IMR-90 (cell line): ENCODE measurements around the gene SLC39A5. TPM values are rescaled to one million over a fixed set of nuclear protein-coding genes. Genes with fewer than 3 reads are reported as not detected.
A peak's percentile ranks its signal among the peaks of the same experiment; 100 is the strongest.

Source experiments
- ATAC-seq: fragments of 200-7000 bp; cut with Tn5 transposase; 2 replicates; pipeline ENCODE4 v1.9.1; 2020; ENCODE audit warnings: low read depth, mild to moderate bottlenecking, moderate library complexity
- BruUV-seq: library from RNA; stranded (reverse); fragments of 400-500 nt; replicated peaks from 2 replicates; lab custom pipeline; 2021; lab: Mats Ljungman, UMichigan
- CTCF ChIA-PET: fragments of 300-600 bp; formaldehyde crosslinking; extraction: SDS; loops from one replicate; lab custom pipeline; 2021; ENCODE audit warnings: antibody characterized with exemption; lab: Yijun Ruan, JAX
- POLR2A ChIA-PET: fragments of 300-600 bp; sonication (Branson Sonifier 250); formaldehyde crosslinking; loops from one replicate; lab custom pipeline; 2022; ENCODE audit warnings: antibody characterized with exemption; ENCODE audit not compliant: unreplicated experiment; lab: Charles Lee
- DNase-seq: peaks from one replicate; pipeline ENCODE4 v3.0.0; 2013
- H2AFZ ChIP-seq: replicated peaks from 2 replicates; pipeline ENCODE3; 2013; ENCODE audit warnings: low read length, mild to moderate bottlenecking; ENCODE audit not compliant: poor library complexity
- H2AK5ac ChIP-seq: 2 replicates; pipeline ENCODE4 v1.6.1; 2013; ENCODE audit warnings: low read depth, low read length, inconsistent platforms
- H2AK9ac ChIP-seq: replicated peaks from 2 replicates; pipeline ENCODE3; 2013; ENCODE audit warnings: mild to moderate bottlenecking, low read depth, low read length, moderate library complexity; ENCODE audit not compliant: poor library complexity
- H2BK120ac ChIP-seq: 2 replicates; pipeline ENCODE4 v1.6.1; 2013; ENCODE audit warnings: low read depth, low read length, inconsistent platforms
- H2BK15ac ChIP-seq: 3 replicates; pipeline ENCODE4 v1.6.1; 2013; ENCODE audit warnings: low read depth, low read length, inconsistent platforms
- H2BK20ac ChIP-seq: 2 replicates; pipeline ENCODE4 v1.6.1; 2013; ENCODE audit warnings: low read depth, mild to moderate bottlenecking, inconsistent platforms, low read length, moderate library complexity
- H2BK5ac ChIP-seq: 2 replicates; pipeline ENCODE4 v1.6.1; 2013; ENCODE audit warnings: mild to moderate bottlenecking, low read depth, low read length, inconsistent platforms; ENCODE audit not compliant: poor library complexity, severe bottlenecking
- H3K14ac ChIP-seq: replicated peaks from 2 replicates; pipeline ENCODE4 v1.6.1; 2013; ENCODE audit warnings: low read depth, low read length, inconsistent platforms
- H3K18ac ChIP-seq: 2 replicates; pipeline ENCODE4 v1.6.1; 2013; ENCODE audit warnings: low read depth, low read length, control low read depth
- H3K23ac ChIP-seq: 2 replicates; pipeline ENCODE4 v1.6.1; 2013; ENCODE audit warnings: low read depth, low read length, inconsistent platforms
- H3K27ac ChIP-seq: 2 replicates; pipeline ENCODE4 v1.5.1; 2013; ENCODE audit warnings: mild to moderate bottlenecking, control low read depth, low read length; ENCODE audit not compliant: insufficient read depth
- H3K27me3 ChIP-seq: 2 replicates; pipeline ENCODE4 v1.6.1; 2013; ENCODE audit warnings: low read length; ENCODE audit not compliant: control insufficient read depth, insufficient read depth
- H3K36me3 ChIP-seq: 2 replicates; pipeline ENCODE4 v1.6.1; 2013; ENCODE audit warnings: low read length, mixed read lengths; ENCODE audit not compliant: control insufficient read depth, insufficient read depth
- H3K4ac ChIP-seq: 2 replicates; pipeline ENCODE4 v1.6.1; 2013; ENCODE audit warnings: low read depth, low read length, inconsistent platforms
- H3K4me1 ChIP-seq: 2 replicates; pipeline ENCODE4 v1.6.1; 2013; ENCODE audit warnings: low read length, mixed read lengths; ENCODE audit not compliant: control insufficient read depth, insufficient read depth
- H3K4me2 ChIP-seq: 2 replicates; pipeline ENCODE4 v1.6.1; 2013; ENCODE audit warnings: low read depth, mild to moderate bottlenecking, control low read depth, low read length, moderate library complexity
- H3K4me3 ChIP-seq: 2 replicates; pipeline ENCODE4 v1.5.1; 2013; ENCODE audit warnings: low read depth, mild to moderate bottlenecking, control low read depth, low read length, moderate library complexity; ENCODE audit not compliant: insufficient read depth
- H3K56ac ChIP-seq: 2 replicates; pipeline ENCODE4 v1.6.1; 2013; ENCODE audit warnings: low read length, inconsistent platforms; ENCODE audit not compliant: insufficient read depth; ENCODE audit errors: extremely low read depth
- H3K79me1 ChIP-seq, 2 experiments: 2 replicates each; pipeline ENCODE4 v1.6.1; 2013; ENCODE audit warnings: low read length in 2 of 2, inconsistent platforms in 1 of 2, low read depth in 1 of 2
- H3K9ac ChIP-seq: 2 replicates; pipeline ENCODE4 v1.6.1; 2013; ENCODE audit warnings: low read depth, low read length, control low read depth
- H3K9me1 ChIP-seq: 2 replicates; pipeline ENCODE4 v1.6.1; 2013; ENCODE audit warnings: low read length, inconsistent platforms; ENCODE audit not compliant: insufficient read depth
- H3K9me3 ChIP-seq: 2 replicates; pipeline ENCODE4 v1.6.1; 2013; ENCODE audit warnings: low read length; ENCODE audit not compliant: control insufficient read depth, insufficient read depth
- H4K20me1 ChIP-seq: 2 replicates; pipeline ENCODE4 v1.6.1; 2013; ENCODE audit warnings: low read length, inconsistent platforms; ENCODE audit not compliant: insufficient read depth
- H4K5ac ChIP-seq: 2 replicates; pipeline ENCODE4 v1.6.1; 2013; ENCODE audit warnings: mild to moderate bottlenecking, low read depth, low read length, control low read depth
- H4K8ac ChIP-seq, 2 experiments: 2 replicates each; pipeline ENCODE4 v1.6.1; 2013; ENCODE audit warnings: low read depth in 2 of 2, low read length in 2 of 2, control low read depth in 1 of 2, inconsistent platforms in 1 of 2
- H4K91ac ChIP-seq: 2 replicates; pipeline ENCODE4 v1.6.1; 2013; ENCODE audit warnings: low read depth, low read length, inconsistent platforms; ENCODE audit not compliant: insufficient read depth
- BHLHE40 ChIP-seq: fragments of 150-350 bp; IDR thresholded peaks from 2 replicates; pipeline ENCODE4 v1.6.1; 2016; ENCODE audit warnings: mild to moderate bottlenecking, low read depth, low read length
- CHD1 ChIP-seq: IDR thresholded peaks from 2 replicates; pipeline ENCODE4 v1.6.1; 2012; ENCODE audit warnings: low read depth, low read length, improper control_type of control experiment
- MAFK ChIP-seq: IDR thresholded peaks from 2 replicates; pipeline ENCODE4 v1.6.1; 2012; ENCODE audit warnings: low read depth, low read length, improper control_type of control experiment
- MXI1 ChIP-seq: IDR thresholded peaks from 2 replicates; pipeline ENCODE4 v1.6.1; 2012; ENCODE audit warnings: low read depth, mild to moderate bottlenecking, low read length, moderate library complexity, borderline replicate concordance
- POLR2A ChIP-seq: IDR thresholded peaks from 2 replicates; pipeline ENCODE4 v1.6.1; 2012; ENCODE audit warnings: mild to moderate bottlenecking, low read depth, low read length
- RFX5 ChIP-seq: IDR thresholded peaks from 2 replicates; pipeline ENCODE4 v1.8.0; 2012; ENCODE audit warnings: low read depth, mild to moderate bottlenecking, low read length, moderate library complexity
- SMC3 ChIP-seq: fragments of 150-350 bp; IDR thresholded peaks from 2 replicates; pipeline ENCODE4 v1.6.1; 2016; ENCODE audit warnings: low read depth, mild to moderate bottlenecking, antibody characterized with exemption, low read length, moderate library complexity
- WGBS, 2 experiments: methylation state at CpG; one replicate each; pipeline versions ENCODE4 v1.1.5 to v1.1.7; 2013; ENCODE audit warnings: missing lambda C conversion rate in 2 of 2; ENCODE audit not compliant: insufficient read length in 1 of 2; ENCODE audit errors: extremely low coverage in 2 of 2; 5-methylcytosine and 5-hydroxymethylcytosine counted together
- dilution Hi-C: fragments of 300-500 bp; cut with HindIII; formaldehyde crosslinking; loops from one replicate; pipeline ENCODE4 v1.14.3; 2018; ENCODE audit warnings: low sequenced_read_pairs; ENCODE audit not compliant: unreplicated experiment
- in situ Hi-C: fragments of 300-500 bp; cut with MboI; formaldehyde crosslinking; loops from 3 replicates; pipeline ENCODE4 v1.14.3; 2019; ENCODE audit warnings: low sequenced_read_pairs, inconsistent platforms, mixed read lengths
- intact Hi-C: fragments of 100-400 bp; cut with micrococcal nuclease; formaldehyde crosslinking; loops from 2 replicates; pipeline ENCODE4 v1.10.0; 2022
- polyA plus RNA-seq, 3 experiments: library from polyadenylated mRNA; depleted of rRNA; stranded (reverse); fragments of >200 nt; gene quantifications; 2 replicates each; pipeline ENCODE4 v1.2.3, GENCODE V29; 2012; ENCODE audit warnings: low replicate concordance in 1 of 3
- total RNA-seq: library from RNA; depleted of rRNA; stranded (reverse); fragments of >200 nt; gene quantifications from 2 replicates; pipeline ENCODE4 v1.2.3, GENCODE V29; 2012
- TF ChIP-seq, protein P1 (sequence below): fragments of 150-350 bp; IDR thresholded peaks from 2 replicates; pipeline ENCODE4 v1.6.1; 2016; ENCODE audit warnings: low read depth, mild to moderate bottlenecking, low read length, moderate library complexity, borderline replicate concordance
- TF ChIP-seq, protein P2 (sequence below): conservative IDR thresholded peaks from 2 replicates; pipeline ENCODE4 v1.5.1; 2012; ENCODE audit warnings: mild to moderate bottlenecking, low read depth, low read length, improper control_type of control experiment

The SLC39A5 gene
- total and polyA plus RNA-seq, 2 of the 4 experiments (the other 2 are of a cell fraction) = not detected

DNA sequence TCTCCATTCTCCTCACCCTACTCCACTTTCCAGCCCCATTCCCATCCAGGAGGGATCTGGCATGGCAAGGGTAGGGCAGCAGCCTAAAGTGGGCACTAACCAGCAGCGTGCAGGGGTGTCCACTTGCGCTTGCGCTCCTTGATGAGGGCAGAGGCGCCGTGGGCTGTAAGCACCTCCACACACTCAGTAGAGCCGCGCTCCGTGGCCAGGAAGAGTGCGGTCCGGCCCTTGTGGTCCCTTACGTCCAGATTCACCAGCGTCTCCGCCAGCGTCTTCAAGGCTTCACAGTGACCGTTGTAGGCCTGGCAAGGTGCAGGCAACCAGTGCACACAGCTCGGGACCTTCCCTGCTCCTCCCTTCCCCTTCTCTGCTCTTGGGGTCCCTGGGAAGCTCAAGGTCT lies 18.1 kb downstream of the SLC39A5 start:
- no peak overlapping the region for H3K18ac ChIP-seq
- H3K9me3 ChIP-seq = no peaks in the 10 kb centered on the region
- peak overlapping the region; percentile 16 for H2AK9ac ChIP-seq
- H3K4me2 ChIP-seq = no peak overlapping the region
- H3K14ac ChIP-seq = no peak overlapping the region
- dilution Hi-C loops = no loop called here
- H4K20me1 ChIP-seq = peaks cover 28% of the 10 kb centered on the region
- WGBS, 2 experiments = 97% methylated on average over 5 of the region's 16 CpGs; no CpG with 5 or more reads in 1 of the 2 experiments
- H3K9ac ChIP-seq = no peak overlapping the region
- peaks cover 7% of the 10 kb centered on the region for H3K4me1 ChIP-seq
- CTCF ChIA-PET = no interaction called here
- no TSS peak for BruUV-seq
- H2BK20ac ChIP-seq = no peak overlapping the region
- H2AFZ ChIP-seq = no peak overlapping the region
- H3K27me3 ChIP-seq = no peaks in the 10 kb centered on the region
- no peak overlapping the region for H4K5ac ChIP-seq
- POLR2A ChIA-PET = no interaction called here
- DNase-seq = no peak
- intact Hi-C loops = no loop called here
- H3K27ac ChIP-seq = no peak overlapping the region
- no peak overlapping the region for H2BK5ac ChIP-seq
- H4K91ac ChIP-seq = no peak overlapping the region
- peaks cover 9% of the 10 kb centered on the region; the same call in 1 of the 2 replicates for H3K9me1 ChIP-seq
- peaks cover 76% of the 10 kb centered on the region for H3K36me3 ChIP-seq
- no peak overlapping the region for H2BK120ac ChIP-seq
- no peak overlapping the region for H4K8ac ChIP-seq
- H3K4me3 ChIP-seq = no peak overlapping the region
- H3K56ac ChIP-seq = no peak overlapping the region
- H2AK5ac ChIP-seq = no peak overlapping the region
- no peak overlapping the region for H3K4ac ChIP-seq
- H3K23ac ChIP-seq = no peak overlapping the region
- H2BK15ac ChIP-seq = no peak overlapping the region
- H3K79me1 ChIP-seq = peaks cover 21 to 61% of the 10 kb centered on the region in 2 experiments
- TF ChIP-seq, protein P1, sequence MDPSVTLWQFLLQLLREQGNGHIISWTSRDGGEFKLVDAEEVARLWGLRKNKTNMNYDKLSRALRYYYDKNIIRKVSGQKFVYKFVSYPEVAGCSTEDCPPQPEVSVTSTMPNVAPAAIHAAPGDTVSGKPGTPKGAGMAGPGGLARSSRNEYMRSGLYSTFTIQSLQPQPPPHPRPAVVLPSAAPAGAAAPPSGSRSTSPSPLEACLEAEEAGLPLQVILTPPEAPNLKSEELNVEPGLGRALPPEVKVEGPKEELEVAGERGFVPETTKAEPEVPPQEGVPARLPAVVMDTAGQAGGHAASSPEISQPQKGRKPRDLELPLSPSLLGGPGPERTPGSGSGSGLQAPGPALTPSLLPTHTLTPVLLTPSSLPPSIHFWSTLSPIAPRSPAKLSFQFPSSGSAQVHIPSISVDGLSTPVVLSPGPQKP = no peak
- TF ChIP-seq POLR2A (no peak), RFX5 (no peak), BHLHE40 (no peak), MXI1 (no peak), SMC3 (no peak), MAFK (no peak), CHD1 (no peak)
- TF ChIP-seq, protein P2, sequence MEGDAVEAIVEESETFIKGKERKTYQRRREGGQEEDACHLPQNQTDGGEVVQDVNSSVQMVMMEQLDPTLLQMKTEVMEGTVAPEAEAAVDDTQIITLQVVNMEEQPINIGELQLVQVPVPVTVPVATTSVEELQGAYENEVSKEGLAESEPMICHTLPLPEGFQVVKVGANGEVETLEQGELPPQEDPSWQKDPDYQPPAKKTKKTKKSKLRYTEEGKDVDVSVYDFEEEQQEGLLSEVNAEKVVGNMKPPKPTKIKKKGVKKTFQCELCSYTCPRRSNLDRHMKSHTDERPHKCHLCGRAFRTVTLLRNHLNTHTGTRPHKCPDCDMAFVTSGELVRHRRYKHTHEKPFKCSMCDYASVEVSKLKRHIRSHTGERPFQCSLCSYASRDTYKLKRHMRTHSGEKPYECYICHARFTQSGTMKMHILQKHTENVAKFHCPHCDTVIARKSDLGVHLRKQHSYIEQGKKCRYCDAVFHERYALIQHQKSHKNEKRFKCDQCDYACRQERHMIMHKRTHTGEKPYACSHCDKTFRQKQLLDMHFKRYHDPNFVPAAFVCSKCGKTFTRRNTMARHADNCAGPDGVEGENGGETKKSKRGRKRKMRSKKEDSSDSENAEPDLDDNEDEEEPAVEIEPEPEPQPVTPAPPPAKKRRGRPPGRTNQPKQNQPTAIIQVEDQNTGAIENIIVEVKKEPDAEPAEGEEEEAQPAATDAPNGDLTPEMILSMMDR = no peak
- ATAC-seq = no peak
- in situ Hi-C loops = no loop called here
